ENCODE measurements around the gene CRYGB.
"Not testable (repeated sequence)": the region's sequence is repeated elsewhere in the genome, so short reads cannot be mapped to it uniquely, and the experiment has no call there.

CRYGB gene

DNA sequence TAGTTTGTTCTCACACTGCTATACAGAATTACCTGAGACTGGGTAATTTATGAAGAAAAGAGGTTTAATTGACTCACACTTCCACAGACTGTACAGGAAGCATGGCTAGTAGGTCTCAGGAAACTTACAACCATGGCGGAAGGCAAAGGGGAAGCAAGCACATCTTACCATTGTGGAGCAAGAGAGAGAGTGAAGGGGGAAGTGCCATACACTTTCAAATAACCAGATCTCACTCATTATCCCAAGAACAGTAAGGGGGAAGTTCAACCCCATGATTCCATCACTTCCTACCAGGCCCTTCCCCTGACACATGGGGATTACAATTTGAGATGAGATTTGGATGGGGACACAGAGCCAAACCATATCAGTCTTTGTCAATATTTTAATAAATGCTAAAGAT lies 5.0 kb upstream of the CRYGB start:
- DNase-seq = no peak

DNA sequence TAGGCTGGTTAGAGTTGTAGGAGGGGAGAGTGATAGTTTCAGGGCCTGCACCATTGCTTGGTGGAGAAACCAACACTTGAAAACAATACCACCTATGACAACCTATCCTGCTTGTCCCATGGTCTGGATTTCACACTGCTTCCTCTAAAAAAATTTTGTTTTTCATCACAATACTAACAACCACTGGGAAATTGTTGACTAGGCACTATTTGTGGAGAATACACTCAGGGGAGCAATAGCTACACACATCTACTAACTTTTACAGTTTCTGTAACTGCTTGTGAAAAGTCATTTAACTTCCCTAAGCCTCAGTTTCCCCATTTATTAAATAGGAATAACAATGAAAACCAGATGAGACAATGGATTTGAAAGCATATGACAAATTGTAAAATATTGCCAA lies 4.1 kb upstream of the CRYGB start:
- no peak for DNase-seq

DNA sequence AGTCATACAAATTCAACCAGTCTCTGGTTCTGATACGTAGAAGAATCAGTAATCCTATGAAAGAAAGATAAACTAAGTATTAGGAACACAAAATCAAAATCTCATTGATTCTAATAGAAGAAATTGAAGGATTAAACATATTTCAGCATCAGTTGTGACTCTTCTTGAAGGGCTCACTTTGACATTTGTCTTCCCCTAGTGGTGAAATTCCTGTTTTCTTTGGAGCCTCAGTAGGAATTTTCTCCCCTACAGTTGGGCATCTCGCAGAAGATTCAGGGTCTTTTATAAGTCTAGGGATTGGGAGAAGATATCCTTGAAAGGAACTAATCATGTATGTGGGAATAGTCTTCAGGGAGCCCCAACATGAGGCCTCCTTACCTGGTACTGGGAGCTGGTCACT lies 2.8 kb upstream of the CRYGB start:
- DNase-seq = no peak

DNA sequence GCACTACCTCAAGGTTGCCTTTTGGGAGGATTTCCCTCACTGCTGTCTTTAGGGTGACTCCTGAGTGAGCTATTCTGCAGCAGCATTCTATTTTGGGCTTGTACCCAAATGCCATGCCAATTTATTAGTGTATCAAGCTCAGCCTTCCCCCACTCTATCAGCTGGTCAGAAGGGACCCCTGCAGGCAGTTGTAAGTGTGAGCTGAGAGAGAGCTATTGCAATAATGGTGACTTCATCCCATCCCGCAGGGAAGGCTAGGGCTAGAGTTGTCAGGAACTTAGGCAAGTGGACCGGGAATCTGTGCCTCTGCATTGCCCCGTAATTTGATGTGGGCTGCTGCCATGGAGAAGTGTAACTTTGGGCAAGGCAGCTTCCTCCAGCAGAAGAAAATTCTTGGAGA lies 1.8 kb upstream of the CRYGB start:
- no peak for DNase-seq

DNA sequence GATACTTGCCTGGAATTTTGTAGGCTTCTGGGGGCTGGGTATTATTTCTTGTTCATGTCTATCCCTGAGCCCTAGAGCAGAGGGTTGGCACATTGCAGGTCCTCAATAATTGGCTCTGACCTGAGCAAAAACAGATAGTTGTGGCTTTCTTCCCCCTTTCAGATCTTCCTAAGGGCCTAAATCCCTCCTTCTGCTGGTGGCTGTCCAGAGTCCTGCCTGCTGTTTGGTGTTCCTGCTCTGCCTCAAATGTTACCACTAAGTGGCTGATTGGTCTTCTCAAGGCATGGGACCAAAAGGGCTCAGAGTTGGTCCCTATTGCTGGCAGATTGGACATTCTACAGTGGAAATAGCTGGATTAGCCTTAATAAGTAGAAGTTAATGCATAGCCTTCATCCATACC lies 1.1 kb upstream of the CRYGB start:
- no peak for DNase-seq

DNA sequence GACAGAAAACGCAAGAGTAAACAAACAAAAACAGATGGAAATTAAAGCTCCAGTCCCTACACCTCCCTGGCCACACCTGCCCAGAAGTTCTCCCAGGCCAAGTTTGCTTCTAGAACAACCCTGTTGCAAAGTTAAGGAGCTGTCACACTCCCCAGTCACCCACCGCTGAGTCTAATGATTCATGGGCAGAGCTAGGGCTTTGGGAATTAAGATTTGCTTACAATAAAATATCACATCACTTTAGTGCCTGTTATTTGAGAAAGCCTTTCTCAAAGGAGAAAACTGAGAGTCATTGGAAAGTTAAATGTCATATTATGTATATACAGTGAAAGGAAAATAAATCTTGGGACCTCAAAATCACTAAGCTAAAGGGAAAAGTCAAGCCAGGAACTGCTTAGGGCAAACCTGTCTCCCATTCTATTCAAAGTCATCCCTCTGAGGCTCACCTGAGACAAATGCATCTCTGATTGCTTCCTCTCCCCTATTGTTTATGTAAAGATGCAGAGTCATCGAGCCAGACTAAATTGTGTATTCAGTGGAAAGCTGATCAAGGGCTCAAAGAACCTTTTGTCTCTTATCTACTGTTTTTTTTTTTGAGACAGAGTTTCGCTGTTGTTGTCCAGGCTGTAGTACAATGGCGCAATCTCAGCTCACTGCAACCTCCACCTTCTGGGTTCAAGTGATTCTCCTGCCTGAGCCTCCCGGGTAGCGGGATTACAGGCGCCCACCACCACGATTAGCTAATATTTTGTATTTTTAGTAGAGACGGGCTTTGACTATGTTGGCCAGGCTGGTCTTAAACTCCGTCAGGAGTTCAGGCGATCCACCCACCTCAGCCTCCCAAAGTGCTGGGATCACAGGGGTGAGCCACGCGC lies 2.8 kb downstream of the CRYGB start:
- DNase-seq = peak in 2 of 56 donors; percentile 3 to 7

DNA sequence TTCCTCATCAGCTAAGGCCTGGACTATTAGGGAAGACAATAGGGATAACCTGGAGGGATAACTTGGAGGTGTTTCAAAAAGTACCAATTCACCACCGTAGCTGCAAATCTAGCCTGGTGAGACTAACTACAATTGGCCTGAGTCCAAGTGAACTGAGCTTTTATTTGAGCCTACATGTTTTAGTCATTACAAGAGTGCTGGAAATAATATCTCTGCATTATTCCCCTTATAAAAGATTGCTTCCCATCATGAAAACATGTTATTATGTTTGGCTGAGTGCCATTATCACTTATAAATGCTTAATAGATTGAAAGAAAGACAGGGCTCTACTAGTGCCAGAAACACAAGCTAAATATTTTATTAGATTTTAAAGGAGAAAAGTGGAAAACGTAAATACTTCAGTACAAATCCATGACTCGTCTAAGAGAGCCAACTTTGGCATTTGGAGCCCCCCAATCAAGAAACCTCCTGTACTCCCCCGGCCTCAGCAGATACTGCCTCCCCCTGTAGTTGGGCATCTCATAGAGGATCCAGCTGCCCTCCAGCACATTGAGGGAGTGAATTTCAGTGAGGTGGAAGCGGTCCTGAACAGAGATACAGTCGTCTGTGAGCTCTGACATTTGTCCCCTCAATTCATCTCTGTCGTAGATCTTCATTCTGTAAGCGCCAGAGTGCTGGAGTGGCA lies 3.6 kb downstream of the CRYGB start:
- peak in 1 of 56 donors; percentile 3 for DNase-seq

DNA sequence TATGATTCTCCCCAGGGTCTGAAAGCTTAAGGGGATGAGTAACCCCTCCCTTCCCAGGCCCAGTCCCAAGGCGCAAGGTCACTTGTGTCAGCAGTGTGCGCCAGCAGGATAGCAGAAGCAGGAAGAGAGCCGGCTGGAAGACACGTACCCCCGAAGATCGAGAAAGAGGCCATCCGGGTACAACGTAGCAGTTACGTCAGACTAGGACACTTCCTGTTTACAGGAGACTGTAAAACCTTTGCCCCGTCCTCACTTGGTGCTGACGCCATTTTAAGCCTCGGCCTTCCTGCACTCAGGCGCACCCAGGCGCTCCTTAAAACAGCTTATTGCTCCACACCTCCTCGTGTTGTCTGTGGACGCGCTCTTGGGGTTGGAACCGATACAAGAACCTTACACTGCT lies 6.5 kb downstream of the CRYGB start:
- no peak for DNase-seq

DNA sequence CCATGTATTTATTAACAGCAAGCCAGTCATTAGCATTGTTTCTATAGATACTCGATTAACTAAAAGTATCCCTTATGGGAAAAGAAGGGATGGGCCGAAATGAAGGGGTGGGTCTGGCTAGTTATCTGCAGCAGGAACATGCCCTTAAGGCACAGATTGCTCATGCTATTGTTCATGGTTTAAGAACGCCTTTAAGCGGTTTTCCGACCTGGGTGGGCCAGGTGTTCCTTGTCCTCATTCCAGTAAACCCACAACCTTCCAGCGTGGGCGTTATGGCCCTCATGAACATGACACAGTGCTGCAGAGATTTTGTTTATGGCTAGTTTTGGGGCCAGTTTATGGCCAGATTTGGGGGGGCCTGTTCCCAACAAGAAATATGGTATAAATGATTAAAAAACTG lies 7.6 kb downstream of the CRYGB start:
- DNase-seq = not testable (repeated sequence)

DNA sequence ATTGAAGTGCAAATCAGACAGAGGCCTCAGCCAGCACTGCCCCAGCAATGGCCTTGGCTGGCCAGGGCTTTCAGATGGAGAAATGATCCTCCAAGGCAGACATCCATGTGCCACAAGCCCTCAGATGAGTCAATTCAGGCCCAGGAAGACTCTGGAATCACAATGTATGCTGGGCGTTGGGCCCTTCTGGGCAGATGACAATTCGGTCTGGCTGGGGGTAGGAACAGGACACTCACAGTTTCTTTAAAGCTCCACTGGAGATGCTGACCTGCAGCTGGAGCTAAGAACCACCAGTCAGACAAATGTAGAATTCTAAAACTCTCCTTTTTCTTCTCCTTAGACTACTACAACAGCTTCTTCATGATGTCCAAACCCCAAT lies 9.3 kb downstream of the CRYGB start:
- DNase-seq = no peak

DNA sequence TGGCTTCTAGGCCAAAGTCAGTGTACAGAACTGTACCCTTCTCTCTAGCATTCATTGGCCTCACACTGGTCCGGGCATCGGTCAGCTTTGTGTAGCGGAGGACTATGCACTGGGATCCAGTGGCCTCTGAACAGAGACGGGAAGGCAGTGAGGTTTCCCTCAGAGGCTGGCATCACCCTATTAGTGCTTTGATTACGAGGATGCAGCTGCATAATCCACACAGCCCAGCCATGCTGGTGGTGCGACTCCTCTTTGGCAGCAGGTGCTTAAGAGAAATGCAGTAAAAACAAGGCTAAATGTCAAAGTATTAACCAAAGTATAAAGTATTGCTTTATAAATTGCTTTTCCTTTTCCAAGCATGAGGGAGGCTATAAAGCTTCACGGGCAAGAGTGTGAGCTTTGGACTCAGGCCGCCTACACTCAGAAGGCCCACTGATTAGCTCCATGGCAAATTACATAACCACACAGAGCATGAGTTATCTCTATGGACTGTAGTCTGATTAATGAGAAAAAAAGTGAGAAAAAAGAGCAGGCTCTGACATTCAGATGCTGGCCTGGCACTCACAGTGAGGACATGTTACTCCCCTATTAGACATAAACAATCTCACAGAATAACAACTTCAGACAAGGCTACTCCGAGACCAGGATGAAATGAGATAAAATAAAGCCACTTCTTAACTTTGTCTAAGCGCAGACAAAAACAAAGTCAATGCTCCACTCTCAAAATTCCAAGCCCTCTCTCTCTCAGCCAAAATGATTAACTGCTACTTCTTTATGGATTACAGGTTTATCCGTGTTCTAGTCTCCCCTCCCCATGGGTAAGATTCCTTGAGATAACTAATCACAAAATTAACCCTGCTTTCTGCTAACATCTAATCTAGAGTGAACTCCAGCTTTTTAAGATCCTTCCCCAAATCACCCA lies 9.9 kb downstream of the CRYGB start:
- DNase-seq = no peak

DNA sequence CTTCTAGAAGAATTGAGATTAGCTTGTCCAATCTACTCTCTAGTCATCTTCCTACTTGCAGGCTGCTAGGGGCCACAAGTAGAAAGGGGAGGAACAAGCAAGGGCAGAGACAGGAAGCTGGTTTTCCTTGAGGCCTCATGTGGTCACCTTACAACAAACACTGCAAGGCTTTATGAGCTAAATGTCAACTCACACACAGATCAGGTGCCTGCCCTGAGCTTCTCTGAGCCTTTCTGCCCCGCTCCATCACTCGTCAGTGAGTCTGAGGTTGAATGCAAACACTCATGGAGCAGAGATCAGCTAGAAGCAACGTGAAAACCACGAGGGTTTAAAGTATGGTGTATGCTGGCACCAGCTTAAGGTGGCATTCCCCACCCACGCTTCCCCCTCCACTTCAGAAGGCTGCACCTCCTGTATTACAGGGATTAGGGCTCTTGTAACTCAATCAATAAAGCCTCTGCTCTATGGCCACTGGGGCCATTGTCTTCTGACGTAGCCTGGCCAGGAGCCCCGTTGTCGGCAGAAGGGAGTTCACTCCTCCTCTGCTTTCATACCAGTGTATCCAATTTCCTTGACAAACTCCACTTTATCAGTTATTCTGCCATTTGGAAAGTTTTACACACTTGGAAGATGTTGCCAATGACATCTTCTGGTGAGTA lies 10.9 kb downstream of the CRYGB start:
- DNase-seq = no peak

DNA sequence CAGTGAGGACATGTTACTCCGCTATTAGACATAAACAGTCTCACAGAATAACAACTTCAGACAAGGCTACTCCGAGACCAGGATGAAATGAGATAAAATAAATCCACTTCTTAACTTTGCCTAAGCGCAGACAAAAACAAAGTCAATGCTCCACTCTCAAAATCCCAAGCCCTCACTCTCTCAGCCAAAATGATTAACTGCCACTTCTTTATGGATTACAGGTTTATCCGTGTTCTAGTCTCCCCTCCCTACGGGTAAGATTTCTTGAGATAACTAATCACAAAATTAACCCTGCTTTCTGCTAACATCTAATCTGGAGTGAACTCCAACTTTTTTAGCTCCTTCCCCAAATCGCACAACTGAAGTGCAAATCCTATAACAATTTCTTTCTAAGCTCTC lies 15.2 kb downstream of the CRYGB start:
- DNase-seq = no peak

DNA sequence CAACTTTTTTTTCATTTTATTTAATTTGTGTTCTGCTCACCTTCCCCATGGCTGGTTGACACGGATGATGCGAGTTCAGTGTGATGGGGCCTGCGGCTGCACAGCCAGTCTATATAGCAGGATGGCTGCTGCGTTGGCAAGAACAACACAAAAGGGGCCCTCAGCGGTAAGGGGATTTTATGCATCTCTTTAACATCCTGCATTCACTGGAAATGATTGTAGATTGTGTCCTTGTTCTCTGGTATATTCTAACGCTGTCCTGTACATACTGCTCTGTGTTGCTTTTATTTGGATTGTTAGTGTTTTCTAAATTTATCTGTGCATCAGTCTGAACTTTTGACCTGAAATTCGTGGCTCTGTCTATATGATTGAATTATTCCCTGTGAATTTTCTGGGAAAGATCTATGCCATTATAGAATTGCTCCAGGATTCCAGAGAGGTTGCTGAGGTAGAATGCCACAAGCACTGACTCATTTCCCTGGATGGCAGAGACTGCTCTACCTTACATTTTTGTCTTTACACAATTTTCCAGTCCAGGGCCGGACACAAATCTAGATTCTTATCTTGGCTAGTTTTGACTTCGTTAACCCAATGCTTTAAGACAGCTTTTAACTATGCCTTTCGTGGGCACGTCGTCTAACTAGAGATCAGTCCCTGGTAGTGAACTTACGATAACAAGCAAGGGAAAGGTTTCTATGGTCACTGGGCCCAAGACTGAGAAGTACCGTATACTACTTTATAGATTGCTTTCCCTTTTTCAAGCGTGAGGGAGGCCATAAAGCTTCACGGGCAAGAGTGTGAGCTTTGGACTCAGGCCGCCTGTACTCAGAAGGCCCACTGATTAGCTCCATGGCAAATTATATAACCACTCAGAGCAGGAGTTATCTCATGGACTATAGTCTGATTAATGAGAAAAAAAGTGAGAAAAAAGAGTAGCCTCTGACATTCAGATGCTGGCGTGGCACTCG lies 15.9 kb downstream of the CRYGB start, which contains the start of gene CRYGC:
Gene CRYGC, minus strand, starts transcription at position 85 of the 968 bp plus-strand sequence. Its CDS starts 36 bp downstream, at position 49.
- DNase-seq = no peak

DNA sequence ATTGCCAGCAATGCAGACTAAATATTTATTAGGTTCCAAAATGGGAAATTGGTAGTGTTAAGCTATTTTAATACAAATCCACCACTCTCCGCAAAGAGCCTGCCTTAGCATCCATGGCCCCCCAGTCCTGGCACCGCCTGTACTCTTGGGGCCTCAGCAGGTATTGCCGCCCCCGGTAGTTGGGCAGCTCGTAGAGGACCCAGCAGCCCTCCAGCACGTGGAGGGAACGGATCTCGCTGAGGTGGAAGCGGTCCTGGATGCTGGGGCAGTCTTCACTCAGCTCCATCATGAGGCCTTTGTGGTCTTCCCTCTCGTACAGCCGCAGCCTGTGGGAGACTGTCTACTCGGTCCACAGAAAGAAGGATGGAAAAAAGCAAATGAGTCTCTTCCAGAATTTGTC lies 17.8 kb downstream of the CRYGB start:
- no peak for DNase-seq

DNA sequence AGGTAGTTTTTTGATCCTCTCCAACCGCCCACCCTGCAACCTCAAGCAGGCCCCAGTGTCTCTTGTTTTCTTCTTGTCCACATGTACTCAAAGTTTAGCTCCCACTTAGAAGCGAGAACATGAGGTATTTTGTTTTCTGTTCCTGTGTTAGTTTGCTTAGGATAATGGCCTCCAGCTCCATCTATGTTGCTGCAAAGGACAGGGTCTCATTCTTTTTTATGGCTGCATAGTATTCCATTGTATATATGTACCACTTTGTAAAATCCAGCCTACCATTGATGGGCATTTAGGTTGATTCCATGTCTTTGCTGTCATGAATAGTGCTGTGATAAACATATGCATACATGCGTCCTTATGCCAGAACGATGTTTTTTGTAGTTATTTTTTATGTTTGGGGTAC lies 18.9 kb downstream of the CRYGB start:
- DNase-seq = no peak

DNA sequence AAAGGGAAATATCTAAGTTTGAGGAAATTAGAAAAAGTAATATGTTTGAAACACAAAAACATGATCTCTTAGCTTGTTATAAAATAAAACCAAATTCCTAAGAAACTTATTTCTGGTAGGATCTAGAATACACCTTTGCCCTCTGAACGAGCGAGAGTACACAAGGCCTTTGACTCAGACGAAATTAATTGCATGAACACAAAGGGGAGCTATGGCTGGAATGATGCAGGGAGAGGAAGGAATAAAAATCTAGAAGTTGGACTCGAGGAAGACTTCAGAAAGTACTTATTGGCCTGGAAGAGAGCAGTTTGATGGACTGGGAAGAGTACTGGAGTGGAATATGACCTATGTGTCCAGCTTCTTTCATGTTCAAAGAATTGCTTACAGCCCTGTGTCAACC lies 20.7 kb downstream of the CRYGB start:
- DNase-seq = no peak

DNA sequence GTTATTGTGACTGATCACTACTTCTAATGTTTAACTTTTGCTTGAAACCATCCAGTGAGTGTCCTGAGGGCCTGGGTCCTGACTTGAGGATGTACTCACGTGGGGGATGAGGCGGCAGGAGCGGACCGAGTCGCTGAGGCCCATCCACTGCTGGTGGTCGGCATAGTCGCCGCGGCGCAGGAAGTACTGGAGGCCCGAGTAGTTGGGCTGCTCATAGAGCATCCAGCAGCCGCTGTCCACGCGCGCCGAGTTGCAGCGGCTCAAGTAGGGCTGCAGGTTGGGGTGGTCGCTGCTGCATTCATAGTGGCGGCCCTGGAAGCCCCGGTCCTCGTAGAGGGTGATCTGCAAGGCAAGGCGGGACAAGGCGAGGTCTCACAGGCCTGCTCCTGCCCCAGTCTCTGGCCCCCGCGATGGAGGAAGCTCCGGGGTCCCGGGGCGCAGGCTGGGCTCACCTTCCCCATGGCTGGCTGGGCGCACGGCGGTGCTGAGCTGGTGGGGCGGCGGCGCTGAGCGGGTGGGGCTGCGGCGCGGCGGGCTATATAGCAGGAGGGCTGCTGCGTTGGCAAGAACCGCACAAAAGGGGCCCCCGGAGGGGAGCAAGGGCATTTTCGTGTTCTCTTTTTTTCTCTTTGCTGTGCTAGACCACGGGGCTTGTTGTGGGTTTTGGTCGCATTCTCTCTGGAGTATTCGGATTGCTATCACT lies 21.8 kb downstream of the CRYGB start, which contains the start of gene CRYGD:
Gene CRYGD, minus strand, starts transcription at position 512 of the 703 bp plus-strand sequence. Its CDS starts 51 bp downstream, at position 461.
- DNase-seq = peak in 1 of 56 donors; percentile 2

DNA sequence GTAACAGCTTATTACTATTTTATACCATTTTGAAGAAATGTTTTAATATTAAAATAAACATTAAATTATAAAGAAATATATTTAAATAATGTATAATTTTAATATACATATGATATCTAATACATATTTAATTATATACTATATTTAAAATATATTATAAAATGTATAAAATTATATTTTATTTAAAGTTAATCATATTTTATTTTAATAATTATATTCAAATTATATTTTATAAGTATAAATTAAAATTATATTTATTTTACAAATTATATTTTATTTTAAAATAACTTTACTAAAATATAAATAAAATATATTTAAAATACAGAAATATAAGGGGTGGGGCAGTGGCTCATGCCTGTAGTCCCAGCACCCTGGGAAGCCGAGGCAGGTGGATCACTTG lies 23.7 kb downstream of the CRYGB start:
- no peak for DNase-seq

Data from nucleus accumbens (tissue), 56 donors.